SU-DHL-6 (cell line): ENCODE measurements around the gene XRRA1.
A peak's percentile ranks its signal among the peaks of the same experiment; 100 is the strongest.

Source experiments
- H2AFZ ChIP-seq: fragments of 200-600 bp; sonication (generic); 2 replicates; pipeline ENCODE4 v1.6.1; 2014; ENCODE audit warnings: low read depth, mild to moderate bottlenecking, moderate library complexity, mixed read lengths, antibody characterized with exemption, low read length; ENCODE audit not compliant: severe bottlenecking
- H3F3A ChIP-seq: fragments of 200-600 bp; shearing (Covaris generic); 2 replicates; pipeline ENCODE4 v1.6.0; 2016; ENCODE audit warnings: antibody characterized with exemption, mild to moderate bottlenecking; ENCODE audit not compliant: insufficient read depth
- H3K27ac ChIP-seq: fragments of 200-600 bp; sonication (generic); 2 replicates; pipeline ENCODE4 v1.5.1; 2016; ENCODE audit warnings: low read depth, mild to moderate bottlenecking, low read length, moderate library complexity, mixed read lengths
- H3K27me3 ChIP-seq: fragments of 200-600 bp; sonication (generic), shearing (Covaris generic); 2 replicates; pipeline ENCODE4 v1.6.0; 2014; ENCODE audit warnings: mild to moderate bottlenecking, low read length
- H3K36me3 ChIP-seq: fragments of 200-600 bp; sonication (generic); 2 replicates; pipeline ENCODE4 v1.6.1; 2014; ENCODE audit warnings: mild to moderate bottlenecking, low read length, mixed read lengths
- H3K4me2 ChIP-seq: fragments of 300-600, 200-600 bp; shearing (Covaris generic), sonication (generic); 2 replicates; pipeline ENCODE4 v1.6.0; 2014; ENCODE audit warnings: low read length, low read depth, mild to moderate bottlenecking; ENCODE audit not compliant: poor library complexity, severe bottlenecking
- H3K4me3 ChIP-seq: fragments of 200-600 bp; sonication (generic); 2 replicates; pipeline ENCODE4 v1.5.1; 2014; ENCODE audit warnings: antibody characterized with exemption, low read length, mild to moderate bottlenecking, mixed read lengths; ENCODE audit not compliant: insufficient read depth, poor library complexity, severe bottlenecking
- H3K79me2 ChIP-seq: fragments of 200-600 bp; sonication (generic); 2 replicates; pipeline ENCODE4 v1.6.1; 2014; ENCODE audit warnings: mild to moderate bottlenecking, low read length, moderate library complexity; ENCODE audit not compliant: insufficient read depth
- H3K9ac ChIP-seq: fragments of 200-600 bp; sonication (generic); 2 replicates; pipeline ENCODE4 v1.7.0; 2014; ENCODE audit warnings: mild to moderate bottlenecking, low read length
- H3K9me2 ChIP-seq: fragments of 200-600 bp; sonication (generic); replicated peaks from 2 replicates; pipeline ENCODE4 v1.6.1; 2014; ENCODE audit warnings: low read length; ENCODE audit not compliant: insufficient read depth
- H3K9me3 ChIP-seq: fragments of 200-600 bp; sonication (generic); 2 replicates; pipeline ENCODE4 v1.6.1; 2014; ENCODE audit warnings: low read length, mixed read lengths; ENCODE audit not compliant: insufficient read depth
- H4K20me1 ChIP-seq: fragments of 200-600 bp; sonication (generic); 2 replicates; pipeline ENCODE4 v1.6.1; 2014; ENCODE audit warnings: low read depth, mild to moderate bottlenecking, antibody characterized with exemption, low read length, moderate library complexity, mixed read lengths
- CTCF ChIP-seq: fragments of 200-600 bp; sonication (generic); IDR thresholded peaks from one replicate; pipeline ENCODE4 v1.5.1; 2017; ENCODE audit warnings: antibody characterized with exemption, mild to moderate bottlenecking, low read length, moderate library complexity; ENCODE audit not compliant: insufficient read depth, poor library complexity, severe bottlenecking
- EZH2phosphoT487 ChIP-seq: fragments of 200-600 bp; sonication (generic), shearing (Covaris generic); conservative IDR thresholded peaks from 2 replicates; pipeline ENCODE4 v1.6.1; 2018; ENCODE audit warnings: mild to moderate bottlenecking, antibody characterized with exemption, low read length, moderate library complexity, mixed read lengths

Gene XRRA1

GRCh38 chr11:74989260-74989638 is 40.4 kb upstream of the XRRA1 start:
- Histone ChIP-seq H3F3A (peaks cover 23% of the 10 kb centered on the region), H3K9me3 (no peaks in the 10 kb centered on the region), H3K36me3 (no peaks in the 10 kb centered on the region), H2AFZ (peak overlapping the region; percentile 91), H3K79me2 (peaks cover 39% of the 10 kb centered on the region), H3K27ac (peak overlapping the region; percentile 73), H4K20me1 (no peaks in the 10 kb centered on the region), H3K4me2 (peak overlapping the region; percentile 80), H3K9me2 (no peaks in the 10 kb centered on the region), H3K27me3 (no peaks in the 10 kb centered on the region), H3K4me3 (peak overlapping the region; percentile 89), H3K9ac (peak overlapping the region; percentile 94)
- TF ChIP-seq EZH2phosphoT487: no peak
- no peak for TF ChIP-seq CTCF

GRCh38 chr11:74988541-74989259 is 39.8 kb upstream of the XRRA1 start, which contains the start of gene NEU3:
TSS of gene NEU3 (plus strand) at chr11:74988933. CDS start at chr11:74989061, 128 bp downstream.
- Histone ChIP-seq H3K4me3 (peak within 1 kb of the TSS; percentile 89), H4K20me1 (no peaks in the 10 kb centered on the region), H3K79me2 (peaks cover 39% of the 10 kb centered on the region), H3K9me2 (no peaks in the 10 kb centered on the region), H3K27ac (peak within 1 kb of the TSS; percentile 76), H3F3A (peaks cover 23% of the 10 kb centered on the region), H3K4me2 (peak within 1 kb of the TSS; percentile 80), H3K36me3 (no peaks in the 10 kb centered on the region), H2AFZ (peak within 1 kb of the TSS; percentile 91), H3K9ac (peak within 1 kb of the TSS; percentile 94), H3K27me3 (no peaks in the 10 kb centered on the region), H3K9me3 (no peaks in the 10 kb centered on the region)
- TF ChIP-seq EZH2phosphoT487 (no peak), CTCF (no peak)

DNA sequence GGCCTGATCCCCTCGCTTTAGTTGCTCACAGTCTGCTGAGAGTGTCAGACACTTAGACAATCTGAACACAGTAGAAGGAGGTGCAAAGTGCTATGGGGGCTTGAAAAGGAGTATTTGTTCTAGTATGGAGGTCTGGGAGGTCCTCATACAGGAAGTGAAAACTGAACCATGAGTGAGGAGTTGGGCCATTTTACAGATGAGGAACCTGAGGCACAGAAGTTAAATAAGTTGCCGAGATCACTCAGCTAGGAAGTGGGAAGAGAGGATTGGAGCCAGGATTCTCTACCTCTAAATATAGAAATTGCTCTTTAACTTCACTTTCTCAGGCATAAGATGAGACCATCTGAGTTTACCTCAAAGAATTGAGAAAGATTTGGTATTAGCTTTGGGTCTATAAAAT is 35.8 kb upstream of the XRRA1 start:
- Histone ChIP-seq H3K27me3 (no peaks in the 10 kb centered on the region), H3K4me2 (no peak overlapping the region), H3K9me2 (no peaks in the 10 kb centered on the region), H3K79me2 (peaks cover 9% of the 10 kb centered on the region), H3K4me3 (no peak overlapping the region), H4K20me1 (no peaks in the 10 kb centered on the region), H3K9me3 (no peaks in the 10 kb centered on the region), H3K9ac (no peak overlapping the region), H2AFZ (no peak overlapping the region), H3K36me3 (no peaks in the 10 kb centered on the region), H3F3A (peaks cover 23% of the 10 kb centered on the region), H3K27ac (no peak overlapping the region)
- no peak for TF ChIP-seq EZH2phosphoT487
- no peak for TF ChIP-seq CTCF
